Lower leg skin (tissue), 3 donors: Measurements from ENCODE around the gene CFAP221.

Source experiments
- POLR2A ChIP-seq, 2 donors: fragments of 450-650 bp; IDR thresholded peaks; one replicate each; pipeline ENCODE4 v1.6.1; 2016 to 2017; ENCODE audit warnings: antibody characterized with exemption in 2 of 2, mild to moderate bottlenecking in 1 of 2, moderate library complexity in 1 of 2
- TF ChIP-seq, protein P1 (sequence below), 3 donors: fragments of 450-650 bp; IDR thresholded peaks; one replicate each; pipeline ENCODE4 v1.5.1; 2016; ENCODE audit warnings: antibody characterized with exemption in 3 of 3, mild to moderate bottlenecking in 3 of 3, moderate library complexity in 2 of 3

DNA sequence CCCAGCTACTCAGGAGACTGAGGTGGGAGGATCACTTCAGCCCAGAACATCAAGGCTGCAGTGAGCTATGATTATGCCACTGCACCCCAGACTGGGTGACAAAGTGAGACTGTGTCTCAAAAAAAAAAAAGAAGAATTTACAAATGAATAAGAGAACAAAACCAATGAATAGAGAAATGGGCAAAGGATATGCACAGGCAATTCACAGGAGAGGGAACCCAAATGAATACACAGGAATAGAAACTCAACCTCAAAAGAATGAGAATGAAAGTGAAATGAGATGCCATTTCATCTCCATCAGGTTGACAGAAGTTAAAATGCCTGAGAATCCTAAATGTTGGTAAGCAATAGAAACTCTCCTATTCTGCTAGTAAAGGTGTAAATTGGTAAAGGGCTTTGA, 40.2 kb downstream of the CFAP221 start:
- TF ChIP-seq, protein P1, sequence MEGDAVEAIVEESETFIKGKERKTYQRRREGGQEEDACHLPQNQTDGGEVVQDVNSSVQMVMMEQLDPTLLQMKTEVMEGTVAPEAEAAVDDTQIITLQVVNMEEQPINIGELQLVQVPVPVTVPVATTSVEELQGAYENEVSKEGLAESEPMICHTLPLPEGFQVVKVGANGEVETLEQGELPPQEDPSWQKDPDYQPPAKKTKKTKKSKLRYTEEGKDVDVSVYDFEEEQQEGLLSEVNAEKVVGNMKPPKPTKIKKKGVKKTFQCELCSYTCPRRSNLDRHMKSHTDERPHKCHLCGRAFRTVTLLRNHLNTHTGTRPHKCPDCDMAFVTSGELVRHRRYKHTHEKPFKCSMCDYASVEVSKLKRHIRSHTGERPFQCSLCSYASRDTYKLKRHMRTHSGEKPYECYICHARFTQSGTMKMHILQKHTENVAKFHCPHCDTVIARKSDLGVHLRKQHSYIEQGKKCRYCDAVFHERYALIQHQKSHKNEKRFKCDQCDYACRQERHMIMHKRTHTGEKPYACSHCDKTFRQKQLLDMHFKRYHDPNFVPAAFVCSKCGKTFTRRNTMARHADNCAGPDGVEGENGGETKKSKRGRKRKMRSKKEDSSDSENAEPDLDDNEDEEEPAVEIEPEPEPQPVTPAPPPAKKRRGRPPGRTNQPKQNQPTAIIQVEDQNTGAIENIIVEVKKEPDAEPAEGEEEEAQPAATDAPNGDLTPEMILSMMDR (IDR thresholded peaks at IDR 0.05) = no peak
- no peak for TF ChIP-seq POLR2A (IDR thresholded peaks at IDR 0.05)
